Measurements from ENCODE around the gene LIFR.

LIFR gene

GRCh38 chr5:38441453-38442246, 114.8 kb downstream of the LIFR start:
- DNase-seq (ENCODE audit: low read depth): peak; percentile 91

GRCh38 chr5:38438757-38439156, 117.7 kb downstream of the LIFR start:
- no peak for DNase-seq (ENCODE audit: low read depth)

- DNase-seq (ENCODE audit: low read depth): no peak
These were observed 121.3 kb downstream of the LIFR start for GRCh38 chr5:38434966-38435705.

GRCh38 chr5:38433160-38433861, 123.1 kb downstream of the LIFR start:
- peak; percentile 79 for DNase-seq (ENCODE audit: low read depth)

GRCh38 chr5:38431242-38431853, 125.1 kb downstream of the LIFR start:
- no peak for DNase-seq (ENCODE audit: low read depth)

- DNase-seq (ENCODE audit: low read depth): peak; percentile 81
These were observed 129.2 kb downstream of the LIFR start for GRCh38 chr5:38426986-38427950.

- DNase-seq (ENCODE audit: low read depth): peak; percentile 71
These were observed 130.0 kb downstream of the LIFR start for GRCh38 chr5:38426490-38426889.
